ENCODE measurements around the gene POC1A.

POC1A gene

DNA sequence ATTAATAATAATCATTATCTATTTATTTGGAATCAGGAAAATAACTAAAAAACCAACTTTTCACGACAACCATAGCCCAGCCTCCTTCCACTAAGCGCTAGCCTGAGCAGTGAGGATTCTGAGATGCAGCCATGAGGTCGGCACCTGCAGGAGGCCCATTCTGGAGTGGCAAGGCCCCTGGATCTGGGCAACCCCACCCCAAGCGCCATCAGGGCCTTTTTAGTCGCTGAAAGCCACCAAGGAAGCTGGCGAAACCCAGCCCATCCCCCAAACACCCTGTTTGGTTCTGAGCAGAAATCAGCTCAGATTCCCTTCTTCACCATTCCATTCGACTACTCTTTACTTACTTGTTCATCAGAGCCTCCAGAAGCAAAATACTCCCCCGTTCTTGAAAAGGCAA lies 29.5 kb downstream of the POC1A start:
- DNase-seq = no peak

DNA sequence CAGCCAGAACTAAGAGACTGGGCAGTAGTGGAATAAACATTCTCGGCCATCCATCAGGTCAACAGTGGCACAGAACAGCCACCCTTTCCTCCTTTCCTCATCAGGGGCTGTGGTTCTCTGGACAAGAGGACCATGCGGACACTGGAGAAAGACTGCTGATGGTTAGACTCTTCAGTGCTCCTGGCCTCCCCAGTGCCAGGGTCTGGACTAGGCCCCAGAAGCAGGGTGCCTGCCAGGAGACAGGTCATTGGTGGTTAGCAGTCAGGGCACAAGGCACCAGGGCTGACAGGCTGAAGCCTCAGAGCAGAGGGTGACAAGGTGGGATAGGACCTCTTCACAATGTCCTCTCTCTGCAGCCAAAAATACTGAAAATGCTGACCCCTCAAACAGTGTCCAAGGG lies 30.1 kb downstream of the POC1A start:
- DNase-seq = no peak

GRCh38 chr3:52123106-52123725 lies 31.0 kb downstream of the POC1A start:
- peak in 1 of 2 experiments; percentile 25 for DNase-seq

GRCh38 chr3:52122491-52122890 lies 31.7 kb downstream of the POC1A start:
- no peak for DNase-seq

DNA sequence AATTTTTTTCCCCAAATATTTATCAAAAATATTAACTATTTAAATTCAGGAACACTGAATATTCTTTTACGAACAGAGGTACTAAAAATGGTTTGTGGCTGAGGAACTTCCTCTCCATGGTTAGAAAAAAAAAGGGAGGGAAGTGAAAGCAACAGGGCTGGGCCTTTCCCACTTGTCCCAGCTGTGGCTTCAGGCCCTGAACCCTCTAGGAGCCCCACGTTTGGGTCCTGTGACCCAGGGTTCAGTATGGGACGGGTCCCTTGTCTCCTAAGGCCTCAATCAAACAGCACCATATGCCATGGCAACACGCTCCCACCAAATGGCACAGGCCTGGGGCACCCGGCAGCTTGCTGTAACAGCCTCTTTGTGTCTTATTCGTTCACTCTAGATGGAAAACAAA lies 32.4 kb downstream of the POC1A start:
- no peak for DNase-seq

DNA sequence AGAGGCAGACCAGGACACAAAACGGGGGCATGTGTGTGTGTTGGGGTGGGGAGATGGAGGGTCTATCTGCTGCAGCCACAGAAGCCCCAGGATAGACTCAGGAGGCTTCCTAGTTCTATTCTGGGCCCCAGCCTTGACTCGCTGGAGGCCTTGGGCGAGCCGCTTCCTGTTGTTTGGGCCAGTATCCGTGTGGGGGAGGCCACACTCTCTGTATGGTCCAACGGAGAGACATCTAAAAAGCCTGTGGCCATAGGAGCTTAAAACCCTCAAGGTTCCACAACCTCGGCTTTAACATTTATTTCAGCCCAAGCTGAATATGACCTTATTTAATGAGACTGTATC lies 32.8 kb downstream of the POC1A start:
- DNase-seq = no peak

- no peak for DNase-seq
Measured at GRCh38 chr3:52120556-52121463, 33.4 kb downstream of the POC1A start.

GRCh38 chr3:52119826-52120225 lies 34.4 kb downstream of the POC1A start:
- DNase-seq = no peak

GRCh38 chr3:52119099-52119498 lies 35.1 kb downstream of the POC1A start:
- no peak for DNase-seq

DNA sequence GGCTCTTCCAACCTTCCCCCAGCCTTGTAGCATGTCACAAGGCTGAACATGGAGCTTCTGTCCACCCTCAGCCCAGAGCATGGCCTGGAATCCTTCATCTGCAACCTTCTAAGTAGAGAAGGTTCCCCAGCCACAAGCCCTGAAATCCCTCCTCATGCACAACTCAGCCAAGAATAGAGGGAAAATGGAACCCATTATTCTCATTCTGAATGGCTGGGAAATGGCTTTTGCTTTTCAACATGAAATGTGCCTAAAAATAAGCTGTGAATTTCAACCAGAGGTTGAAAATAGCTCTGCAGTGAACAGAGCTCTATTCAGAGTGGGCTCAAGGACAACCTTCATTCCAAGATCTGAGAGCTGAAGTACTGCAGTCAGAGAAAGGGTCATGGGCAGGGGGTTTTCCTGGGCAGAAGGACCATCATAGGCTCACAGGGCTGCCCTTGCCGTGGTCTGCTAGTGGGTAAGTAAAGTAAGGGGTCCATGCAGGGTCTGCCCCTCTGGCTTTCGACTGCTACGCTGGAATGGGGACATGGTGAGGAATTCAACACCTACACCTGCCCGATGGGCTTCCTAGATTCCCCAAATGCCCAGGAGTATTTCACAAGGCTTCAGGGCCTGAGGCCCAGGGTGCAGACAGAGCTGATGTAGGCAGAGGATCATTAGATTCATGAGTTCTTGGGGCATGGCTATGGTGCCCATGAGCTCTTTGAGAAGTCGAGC lies 35.9 kb downstream of the POC1A start:
- no peak for DNase-seq

- no peak for DNase-seq
Measured at GRCh38 chr3:52117537-52117936, 36.7 kb downstream of the POC1A start.

GRCh38 chr3:52112056-52112455 lies 42.2 kb downstream of the POC1A start:
- DNase-seq = no peak

DNA sequence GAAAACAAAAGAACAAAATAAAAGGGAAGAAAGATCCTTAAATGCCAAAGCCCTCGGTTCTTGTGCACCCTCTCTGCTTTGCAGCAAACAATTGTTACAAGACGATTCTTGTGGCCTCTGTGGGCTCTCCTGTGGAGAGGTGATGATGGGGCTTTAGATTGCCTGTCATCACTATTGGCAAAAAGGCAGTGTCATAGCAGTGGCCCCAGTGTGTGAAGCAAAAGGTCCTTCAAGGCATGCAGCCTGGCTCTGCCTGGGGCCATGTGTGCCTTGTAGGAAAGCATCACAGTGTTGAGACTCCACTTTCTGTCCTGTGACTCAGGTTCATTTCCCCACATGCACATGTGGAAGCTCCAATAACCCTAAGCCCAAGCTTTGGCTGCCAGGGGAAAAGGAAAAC lies 43.7 kb downstream of the POC1A start:
- no peak for DNase-seq

- no peak for DNase-seq
Measured at GRCh38 chr3:52109611-52110301, 44.5 kb downstream of the POC1A start.

DNA sequence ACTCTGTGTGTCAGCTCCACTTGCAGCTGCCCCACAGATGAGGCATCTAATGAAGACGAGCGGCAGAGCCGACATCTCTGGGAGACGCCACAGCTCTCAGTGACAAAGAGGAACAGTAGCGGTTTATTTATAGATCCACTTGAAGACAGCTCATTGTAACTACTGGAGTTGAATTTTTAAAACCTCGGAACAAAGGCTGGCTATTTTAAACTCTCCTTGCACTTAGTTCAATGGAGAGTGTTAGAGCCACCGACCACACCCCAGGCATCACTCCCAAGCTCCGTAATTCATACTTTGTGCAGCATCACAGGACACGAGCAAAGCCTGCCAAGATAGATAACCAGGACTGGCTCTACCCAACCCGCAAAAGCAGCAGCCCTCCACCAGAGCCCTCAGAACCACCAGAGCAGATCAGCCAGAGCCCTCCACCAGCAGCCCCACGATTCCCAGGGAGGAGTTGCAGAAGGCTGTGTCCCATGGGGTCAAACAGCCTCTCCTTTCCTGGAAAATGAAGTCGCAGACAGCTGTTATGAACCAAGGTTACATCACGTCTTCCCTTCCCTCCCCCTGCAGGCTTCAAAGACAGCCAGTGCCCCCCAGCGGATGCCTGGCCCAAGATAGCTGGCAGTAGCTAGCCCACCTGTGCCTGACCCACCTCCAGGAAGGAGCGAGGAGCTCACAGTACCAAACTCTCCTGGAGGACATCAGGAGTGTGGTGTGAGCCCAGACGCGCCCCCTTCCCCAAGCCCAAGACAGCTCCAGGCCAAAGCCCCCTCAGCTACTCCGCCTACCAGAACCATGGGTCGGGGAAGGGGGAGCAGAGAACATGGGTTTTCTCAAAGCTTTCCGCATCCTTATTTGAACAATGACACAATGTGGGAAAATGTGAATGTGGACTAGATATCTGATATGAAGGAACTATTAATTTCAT lies 45.7 kb downstream of the POC1A start:
- DNase-seq = no peak

DNA sequence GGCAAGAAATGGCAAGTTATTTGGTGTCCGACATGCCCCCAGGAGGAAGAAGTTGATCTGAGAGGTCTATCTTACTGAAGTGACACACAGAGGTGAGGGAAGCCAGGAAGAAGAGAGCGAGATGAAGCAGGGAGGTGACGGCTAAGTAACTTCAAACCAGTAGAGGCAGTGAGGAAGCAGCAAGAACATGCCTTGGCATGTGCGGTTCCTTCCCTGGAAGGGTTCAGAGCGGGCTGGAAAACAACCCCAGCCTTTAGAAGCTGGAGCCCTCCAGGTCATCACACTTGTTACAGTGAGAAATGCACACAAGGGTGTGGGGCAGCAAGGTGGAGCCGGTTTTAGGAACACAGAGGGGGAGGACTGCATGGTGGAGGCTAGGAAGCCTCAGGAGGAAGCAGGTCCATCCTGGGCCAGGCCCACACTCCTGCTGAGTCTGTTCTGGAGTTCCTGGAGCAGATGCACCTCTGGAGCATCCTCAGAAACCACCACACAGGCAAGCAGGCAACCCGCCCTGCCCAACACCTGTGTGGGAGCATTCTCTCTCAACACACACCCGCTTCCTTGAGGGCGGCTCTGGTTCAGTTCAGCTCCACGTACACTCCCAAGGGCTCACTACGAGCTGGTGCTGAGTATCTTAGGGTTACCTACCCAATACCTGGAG lies 47.1 kb downstream of the POC1A start:
- DNase-seq = no peak

DNA sequence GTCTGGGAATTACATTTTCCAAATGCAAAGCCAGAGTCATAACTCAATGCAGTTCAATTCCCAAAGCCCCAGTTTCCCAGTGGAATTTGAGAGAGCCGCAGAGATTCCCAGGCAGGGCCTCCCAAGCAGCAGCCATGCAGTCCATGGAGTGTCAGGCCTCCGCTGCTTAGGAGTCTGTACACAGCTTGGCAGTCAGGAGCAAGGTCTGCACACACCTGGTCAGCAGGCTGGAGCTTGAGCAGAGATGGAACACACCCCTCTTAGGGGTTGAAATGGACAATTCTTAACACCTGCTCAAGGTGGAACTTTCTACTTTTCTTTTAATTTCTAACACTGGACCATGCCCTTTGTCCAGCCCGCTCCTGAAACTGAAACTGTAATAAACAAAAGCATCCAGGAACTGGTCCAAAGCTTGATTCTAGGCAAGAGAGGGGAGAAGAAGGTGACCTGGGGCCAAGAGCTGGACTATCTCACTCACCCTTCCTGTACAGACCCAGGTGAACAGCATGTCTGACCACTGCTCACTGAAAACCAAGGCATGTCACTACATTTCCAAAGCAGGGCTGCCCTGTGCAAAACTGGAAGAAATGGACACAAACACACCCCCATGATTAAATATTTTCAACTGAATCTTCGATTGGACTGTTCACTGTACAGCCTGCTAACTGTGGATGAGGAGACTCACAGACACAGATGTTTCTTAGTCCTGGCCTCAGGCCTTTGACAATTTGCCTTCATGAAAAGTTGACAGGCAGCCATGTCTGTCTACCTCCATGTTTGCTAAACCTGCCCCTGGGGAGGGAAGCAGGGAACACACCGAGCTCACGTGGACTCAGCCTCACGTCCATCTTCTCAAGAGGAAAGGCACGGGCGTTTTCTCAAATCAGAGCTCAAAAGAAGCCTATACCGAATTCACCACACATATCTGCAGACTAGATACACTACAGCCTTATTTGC lies 49.3 kb downstream of the POC1A start:
- DNase-seq = no peak

DNA sequence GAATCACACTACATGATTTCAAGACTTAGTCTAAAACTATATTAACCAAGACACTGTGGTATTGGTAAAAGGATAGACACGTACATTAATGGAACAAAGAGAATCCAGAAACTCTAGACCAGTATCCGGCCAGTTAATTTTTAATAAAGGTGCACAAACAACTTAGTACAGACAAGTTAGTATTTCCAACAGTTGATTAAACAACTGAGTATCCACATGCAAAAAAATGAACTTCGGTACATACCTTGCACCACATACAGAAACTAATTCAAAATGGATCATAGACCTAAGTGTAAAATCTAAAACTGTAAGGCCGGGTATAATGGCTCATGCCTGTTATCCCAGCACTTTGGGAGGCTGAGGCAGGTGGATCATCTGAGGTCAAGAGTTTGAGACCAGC lies 51.3 kb downstream of the POC1A start:
- DNase-seq = no peak

DNA sequence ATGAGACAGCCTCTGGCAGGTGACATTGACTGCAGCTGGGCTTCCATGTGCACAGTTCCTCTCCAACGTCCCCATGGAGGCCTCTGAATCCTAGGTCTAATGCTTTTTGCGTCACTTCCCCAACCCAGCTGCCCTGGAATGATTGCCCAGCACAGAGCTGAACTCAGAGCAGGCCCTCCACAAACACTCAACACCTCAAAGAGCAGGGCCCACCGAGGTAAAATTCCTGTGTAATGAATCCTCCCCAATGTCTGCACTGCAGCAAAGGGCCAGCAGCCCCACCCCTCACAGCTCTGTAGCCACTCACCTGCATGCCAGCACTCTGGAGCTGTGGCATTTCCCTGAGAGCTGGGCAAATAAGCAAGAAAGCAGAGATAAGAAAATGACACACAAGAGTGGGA lies 55.2 kb downstream of the POC1A start:
- no peak for DNase-seq

DNA sequence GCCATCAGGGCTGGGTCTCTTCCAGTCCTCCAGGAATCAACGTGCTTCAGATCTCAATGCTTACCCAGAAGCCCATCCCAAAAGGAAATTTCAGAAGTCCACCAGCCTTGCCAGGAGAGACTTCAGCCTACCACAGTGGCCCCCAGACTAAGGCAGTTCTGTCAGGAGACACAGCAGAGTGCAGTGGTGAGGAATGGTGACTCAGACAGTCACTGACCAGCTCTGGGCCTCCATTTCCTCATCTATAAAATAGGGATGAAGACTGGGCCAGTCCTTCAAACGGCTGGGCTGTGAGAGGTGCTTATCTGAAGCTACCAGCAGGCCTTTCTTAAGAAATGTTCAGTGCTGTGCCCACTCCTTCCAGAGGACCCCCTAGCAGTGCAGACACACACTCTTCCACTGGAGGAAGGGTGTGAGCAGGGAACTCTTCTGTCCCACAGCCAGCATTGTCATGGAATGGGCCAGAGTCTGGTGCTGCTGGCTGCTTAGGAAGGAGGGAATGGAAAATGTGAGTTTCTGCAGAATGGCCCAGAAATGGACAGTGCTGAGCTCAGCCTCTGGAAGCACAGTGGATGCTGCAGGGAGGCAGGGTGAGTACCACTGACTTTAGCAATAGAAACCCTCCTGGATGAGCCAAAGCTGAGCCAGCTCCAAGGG lies 56.2 kb downstream of the POC1A start:
- DNase-seq = no peak
